Effector memory CD8-positive, alpha-beta T cell (primary cell): Measurements from ENCODE around the gene DNM3.

Source experiments
- ATAC-seq: fragments of 150-1000 bp; cut with Tn5 transposase; replicated peaks from 2 replicates; pipeline ENCODE4 v1.10.0; 2021; ENCODE audit warnings: mild to moderate bottlenecking, moderate library complexity
- DNase-seq, 3 experiments: peaks; one replicate each; pipeline ENCODE4 v3.0.0; 2021
- H3K27ac Mint-ChIP-seq, 2 donors: one replicate each; pipeline ENCODE4 v1.8.0; 2022; ENCODE audit warnings: mild to moderate bottlenecking in 2 of 2, mixed read lengths in 2 of 2, moderate library complexity in 2 of 2
- H3K27me3 Mint-ChIP-seq, 2 donors: one replicate each; pipeline ENCODE4 v1.8.0; 2022; ENCODE audit warnings: mixed read lengths in 2 of 2
- H3K36me3 Mint-ChIP-seq: one replicate; pipeline ENCODE4 v1.8.0; 2022; ENCODE audit warnings: mild to moderate bottlenecking, moderate library complexity, mixed read lengths; ENCODE audit not compliant: insufficient read depth
- H3K4me1 Mint-ChIP-seq, 2 donors: one replicate each; pipeline ENCODE4 v1.8.0; 2022; ENCODE audit warnings: low read depth in 2 of 2, mixed read lengths in 2 of 2
- H3K4me3 Mint-ChIP-seq, 2 donors: one replicate each; pipeline ENCODE4 v1.8.0; 2022; ENCODE audit warnings: mild to moderate bottlenecking in 2 of 2, mixed read lengths in 2 of 2, moderate library complexity in 2 of 2
- H3K9me3 Mint-ChIP-seq, 2 donors: one replicate each; pipeline ENCODE4 v1.8.0; 2022; ENCODE audit warnings: mixed read lengths in 2 of 2

The DNM3 gene

GRCh38 chr1:171922999-171923398, 81.7 kb downstream of the DNM3 start:
- Mint-ChIP-seq H3K4me1 (no peaks in the 10 kb centered on the region), H3K27ac (no peak overlapping the region), H3K9me3 (no peaks in the 10 kb centered on the region), H3K36me3 (no peaks in the 10 kb centered on the region), H3K27me3 (peaks cover 0 to 2% of the 10 kb centered on the region in 2 donors), H3K4me3 (no peak overlapping the region)
- no peak for DNase-seq
- peak; percentile 48 for ATAC-seq

GRCh38 chr1:171929121-171929520, 87.8 kb downstream of the DNM3 start:
- Mint-ChIP-seq H3K4me1 (no peaks in the 10 kb centered on the region), H3K36me3 (no peaks in the 10 kb centered on the region), H3K9me3 (no peaks in the 10 kb centered on the region), H3K4me3 (no peak overlapping the region), H3K27ac (no peak overlapping the region), H3K27me3 (peaks cover 22 to 27% of the 10 kb centered on the region in 2 donors)
- ATAC-seq (no peak), DNase-seq (no peak)

GRCh38 chr1:171931752-171932151, 90.5 kb downstream of the DNM3 start:
- DNase-seq (no peak), ATAC-seq (no peak)
- Mint-ChIP-seq H3K9me3 (no peaks in the 10 kb centered on the region), H3K27ac (no peak overlapping the region), H3K27me3 (peaks cover 26 to 27% of the 10 kb centered on the region in 2 donors), H3K4me3 (no peak overlapping the region), H3K4me1 (no peaks in the 10 kb centered on the region), H3K36me3 (no peaks in the 10 kb centered on the region)

- ATAC-seq (no peak), DNase-seq (no peak)
- Mint-ChIP-seq H3K36me3 (no peaks in the 10 kb centered on the region), H3K27ac (no peak overlapping the region), H3K4me1 (no peaks in the 10 kb centered on the region), H3K9me3 (no peaks in the 10 kb centered on the region), H3K4me3 (no peak overlapping the region), H3K27me3 (peaks cover 9 to 31% of the 10 kb centered on the region in 2 donors)
Observed at GRCh38 chr1:171934664-171935063, 93.4 kb downstream of the DNM3 start.

- no peaks in the 10 kb centered on the region for H3K36me3 Mint-ChIP-seq
- no peak for ATAC-seq
- H3K4me1 Mint-ChIP-seq, result no peaks in the 10 kb centered on the region
Observed at GRCh38 chr1:171935086-171935485, 93.8 kb downstream of the DNM3 start.

GRCh38 chr1:171935664-171936063, 94.4 kb downstream of the DNM3 start:
- H3K36me3 Mint-ChIP-seq, result no peaks in the 10 kb centered on the region
- ATAC-seq (no peak), DNase-seq (no peak)
- peaks cover 4 to 36% of the 10 kb centered on the region in 2 donors for H3K27me3 Mint-ChIP-seq
- no peak overlapping the region for H3K4me3 Mint-ChIP-seq
- no peaks in the 10 kb centered on the region for H3K9me3 Mint-ChIP-seq
- H3K4me1 Mint-ChIP-seq, result no peaks in the 10 kb centered on the region
- no peak overlapping the region for H3K27ac Mint-ChIP-seq

More at GRCh38 chr1:171935086-171935485, 93.8 kb downstream of the DNM3 start:
- DNase-seq, result no peak
- peaks cover 9 to 35% of the 10 kb centered on the region in 2 donors for H3K27me3 Mint-ChIP-seq
- H3K9me3 Mint-ChIP-seq, result no peaks in the 10 kb centered on the region
- no peak overlapping the region for H3K27ac Mint-ChIP-seq
- no peak overlapping the region for H3K4me3 Mint-ChIP-seq

- DNase-seq (no peak), ATAC-seq (no peak)
- Mint-ChIP-seq H3K27me3 (peaks cover 0 to 34% of the 10 kb centered on the region in 2 donors), H3K9me3 (no peaks in the 10 kb centered on the region), H3K27ac (no peak overlapping the region), H3K4me3 (no peak overlapping the region), H3K4me1 (no peaks in the 10 kb centered on the region), H3K36me3 (no peaks in the 10 kb centered on the region)
Observed at GRCh38 chr1:171937938-171938337, 96.6 kb downstream of the DNM3 start.

- ATAC-seq (no peak), DNase-seq (no peak)
- Mint-ChIP-seq H3K27ac (no peak overlapping the region), H3K4me1 (no peaks in the 10 kb centered on the region), H3K36me3 (no peaks in the 10 kb centered on the region), H3K4me3 (no peak overlapping the region), H3K9me3 (no peaks in the 10 kb centered on the region), H3K27me3 (peaks cover 0 to 25% of the 10 kb centered on the region in 2 donors)
Observed at GRCh38 chr1:171939740-171940139, 98.4 kb downstream of the DNM3 start.

- H3K4me3 Mint-ChIP-seq, result no peak overlapping the region
- ATAC-seq, result no peak
- no peaks in the 10 kb centered on the region for H3K36me3 Mint-ChIP-seq
- H3K27ac Mint-ChIP-seq, result no peak overlapping the region
- peaks cover 0 to 22% of the 10 kb centered on the region in 2 donors for H3K27me3 Mint-ChIP-seq
- H3K4me1 Mint-ChIP-seq, result no peaks in the 10 kb centered on the region
- H3K9me3 Mint-ChIP-seq, result no peaks in the 10 kb centered on the region
- DNase-seq, result no peak
Observed at GRCh38 chr1:171940368-171940767, 99.1 kb downstream of the DNM3 start.

GRCh38 chr1:171941920-171942319, 100.6 kb downstream of the DNM3 start:
- DNase-seq (no peak), ATAC-seq (no peak)
- Mint-ChIP-seq H3K9me3 (no peaks in the 10 kb centered on the region), H3K36me3 (no peaks in the 10 kb centered on the region), H3K27ac (no peak overlapping the region), H3K4me1 (no peaks in the 10 kb centered on the region), H3K4me3 (no peak overlapping the region), H3K27me3 (peaks cover 0 to 28% of the 10 kb centered on the region in 2 donors)

- H3K9me3 Mint-ChIP-seq, result no peaks in the 10 kb centered on the region
Observed at GRCh38 chr1:171943973-171944561, 102.8 kb downstream of the DNM3 start.

GRCh38 chr1:171948511-171948910, 107.2 kb downstream of the DNM3 start:
- no peaks in the 10 kb centered on the region for H3K9me3 Mint-ChIP-seq
- H3K36me3 Mint-ChIP-seq, result peaks cover 2% of the 10 kb centered on the region
- DNase-seq (no peak), ATAC-seq (no peak)
- H3K27ac Mint-ChIP-seq, result no peak overlapping the region
- H3K4me3 Mint-ChIP-seq, result no peak overlapping the region
- H3K27me3 Mint-ChIP-seq, result peaks cover 0 to 24% of the 10 kb centered on the region in 2 donors
- no peaks in the 10 kb centered on the region for H3K4me1 Mint-ChIP-seq

More at GRCh38 chr1:171943973-171944561, 102.8 kb downstream of the DNM3 start:
- Mint-ChIP-seq H3K4me3 (no peak overlapping the region), H3K27me3 (peaks cover 0 to 19% of the 10 kb centered on the region in 2 donors), H3K36me3 (no peaks in the 10 kb centered on the region), H3K27ac (no peak overlapping the region), H3K4me1 (no peaks in the 10 kb centered on the region)
- no peak for ATAC-seq
- DNase-seq, result no peak

GRCh38 chr1:171949316-171949715, 108.0 kb downstream of the DNM3 start:
- ATAC-seq, result no peak
- no peak for DNase-seq
- Mint-ChIP-seq H3K36me3 (peaks cover 2% of the 10 kb centered on the region), H3K27ac (no peak overlapping the region), H3K9me3 (no peaks in the 10 kb centered on the region), H3K4me1 (no peaks in the 10 kb centered on the region), H3K4me3 (no peak overlapping the region), H3K27me3 (peaks cover 0 to 29% of the 10 kb centered on the region in 2 donors)

GRCh38 chr1:171953835-171954234, 112.5 kb downstream of the DNM3 start:
- ATAC-seq, result no peak
- Mint-ChIP-seq H3K36me3 (peaks cover 2% of the 10 kb centered on the region), H3K4me3 (no peak overlapping the region), H3K27ac (no peak overlapping the region), H3K27me3 (peaks cover 0 to 35% of the 10 kb centered on the region in 2 donors), H3K9me3 (no peaks in the 10 kb centered on the region), H3K4me1 (no peaks in the 10 kb centered on the region)
- no peak for DNase-seq
